Stimulated activated CD4-positive, alpha-beta T cell treated with anti-CD3 and anti-CD28 coated beads, Interleukin-1b, Interleukin-23, amount 100 ng/mL, for 24 hours (primary cell): Measurements from ENCODE around the gene RANBP3.
"Not testable (repeated sequence)": the region's sequence is repeated elsewhere in the genome, so short reads cannot be mapped to it uniquely, and the experiment has no call there.

Experiments used
- DNase-seq, 4 experiments: peaks; one replicate each; pipeline ENCODE4 v3.0.0-alpha.2; 2020; ENCODE audit warnings: low read depth in 4 of 4, low spot score in 1 of 4

The RANBP3 gene

GRCh38 chr19:6006896-6007295, 29.0 kb upstream of the RANBP3 start:
- no peak for DNase-seq

GRCh38 chr19:6006070-6006446, 28.1 kb upstream of the RANBP3 start:
- DNase-seq = not testable (repeated sequence)

- DNase-seq = no peak
Observed at GRCh38 chr19:6005321-6006069, 27.6 kb upstream of the RANBP3 start.

- no peak for DNase-seq
Observed at GRCh38 chr19:6003976-6004375, 26.0 kb upstream of the RANBP3 start.

GRCh38 chr19:6002591-6002990, 24.7 kb upstream of the RANBP3 start:
- no peak for DNase-seq

GRCh38 chr19:6000228-6000847, 22.4 kb upstream of the RANBP3 start:
- DNase-seq = no peak

GRCh38 chr19:5999693-6000092, 21.8 kb upstream of the RANBP3 start:
- DNase-seq = no peak

- no peak for DNase-seq
Observed at GRCh38 chr19:5997371-5997770, 19.4 kb upstream of the RANBP3 start.

- DNase-seq = no peak
Observed at GRCh38 chr19:5996623-5997320, 18.8 kb upstream of the RANBP3 start.

GRCh38 chr19:5996102-5996501, 18.2 kb upstream of the RANBP3 start:
- no peak for DNase-seq

- DNase-seq = no peak
Observed at GRCh38 chr19:5995606-5996005, 17.7 kb upstream of the RANBP3 start.

- DNase-seq = no peak
Observed at GRCh38 chr19:5994405-5995165, 16.6 kb upstream of the RANBP3 start.

GRCh38 chr19:5993648-5994358, 15.9 kb upstream of the RANBP3 start:
- DNase-seq = no peak

- no peak for DNase-seq
Observed at GRCh38 chr19:5993201-5993600, 15.3 kb upstream of the RANBP3 start.

- DNase-seq = no peak
Observed at GRCh38 chr19:5992756-5993155, 14.8 kb upstream of the RANBP3 start.

- DNase-seq = no peak
Observed at GRCh38 chr19:5991244-5991838, 13.4 kb upstream of the RANBP3 start.

GRCh38 chr19:5990289-5990797, 12.4 kb upstream of the RANBP3 start:
- DNase-seq = no peak

GRCh38 chr19:5989388-5990074, 11.6 kb upstream of the RANBP3 start:
- no peak for DNase-seq

GRCh38 chr19:5988517-5989387, 10.8 kb upstream of the RANBP3 start:
- DNase-seq = no peak
